Mammary epithelial cell (primary cell): Measurements from ENCODE around the gene ABCD2.

Source experiments
- EZH2 ChIP-seq: IDR thresholded peaks from 2 replicates; pipeline ENCODE4 v1.6.1; 2012; ENCODE audit warnings: low read length, inconsistent platforms, borderline replicate concordance
- TF ChIP-seq, protein P1 (sequence below), 2 donors: IDR thresholded peaks in 1 of 2; conservative IDR thresholded peaks in 1 of 2; 2 replicates each; pipeline ENCODE4 v1.5.1; 2011 to 2012; ENCODE audit warnings: inconsistent platforms in 2 of 2, low read length in 2 of 2, mild to moderate bottlenecking in 2 of 2, control low read depth in 1 of 2, low read depth in 1 of 2; ENCODE audit not compliant: insufficient read depth in 1 of 2; ENCODE audit errors: extremely low read depth in 1 of 2

DNA sequence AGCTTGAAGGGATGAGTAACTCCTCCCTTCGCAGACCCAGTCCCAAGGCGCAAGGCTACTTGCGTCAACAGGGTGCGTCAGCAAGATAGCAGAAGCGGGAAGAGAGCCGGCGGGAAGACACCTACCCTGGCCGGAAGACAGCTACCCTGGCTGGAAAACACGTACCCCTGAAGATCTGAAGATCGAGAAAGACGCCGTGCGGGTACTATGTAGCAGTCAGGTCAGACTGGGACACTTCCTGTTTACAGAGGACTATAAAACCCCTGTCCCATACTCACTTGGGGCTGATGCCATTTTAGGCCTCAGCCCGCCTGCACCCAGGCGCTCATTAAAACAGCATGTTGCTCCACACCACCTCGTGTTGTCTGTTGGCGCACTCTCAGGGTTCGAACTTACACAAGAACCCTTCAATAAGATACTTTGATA is 80.9 kb downstream of the ABCD2 start:
- TF ChIP-seq, protein P1, sequence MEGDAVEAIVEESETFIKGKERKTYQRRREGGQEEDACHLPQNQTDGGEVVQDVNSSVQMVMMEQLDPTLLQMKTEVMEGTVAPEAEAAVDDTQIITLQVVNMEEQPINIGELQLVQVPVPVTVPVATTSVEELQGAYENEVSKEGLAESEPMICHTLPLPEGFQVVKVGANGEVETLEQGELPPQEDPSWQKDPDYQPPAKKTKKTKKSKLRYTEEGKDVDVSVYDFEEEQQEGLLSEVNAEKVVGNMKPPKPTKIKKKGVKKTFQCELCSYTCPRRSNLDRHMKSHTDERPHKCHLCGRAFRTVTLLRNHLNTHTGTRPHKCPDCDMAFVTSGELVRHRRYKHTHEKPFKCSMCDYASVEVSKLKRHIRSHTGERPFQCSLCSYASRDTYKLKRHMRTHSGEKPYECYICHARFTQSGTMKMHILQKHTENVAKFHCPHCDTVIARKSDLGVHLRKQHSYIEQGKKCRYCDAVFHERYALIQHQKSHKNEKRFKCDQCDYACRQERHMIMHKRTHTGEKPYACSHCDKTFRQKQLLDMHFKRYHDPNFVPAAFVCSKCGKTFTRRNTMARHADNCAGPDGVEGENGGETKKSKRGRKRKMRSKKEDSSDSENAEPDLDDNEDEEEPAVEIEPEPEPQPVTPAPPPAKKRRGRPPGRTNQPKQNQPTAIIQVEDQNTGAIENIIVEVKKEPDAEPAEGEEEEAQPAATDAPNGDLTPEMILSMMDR (conservative IDR thresholded peaks at IDR 0.05 in 1 of 2, IDR thresholded peaks at IDR 0.05 in 1 of 2; ENCODE audit: extremely low read depth in 1 of 2, insufficient read depth in 1 of 2, low read depth in 1 of 2, low read length in 2 of 2): no peak
- no peak for TF ChIP-seq EZH2
